Thyroid gland (tissue), 4 donors: ENCODE results near the gene METRNL. TPM values are rescaled to one million over a fixed set of nuclear protein-coding genes. Genes with fewer than 3 reads are reported as not detected.

Experiments
- DNase-seq, 2 donors: peaks; one replicate each; pipeline ENCODE4 v3.0.0-alpha.2; 2019
- H3K27ac ChIP-seq, 3 donors: fragments of 200-600 bp; sonication (generic); 1 replicate in 2 of 3; 2 replicates in 1 of 3; pipeline ENCODE4 v1.5.1; 2016 to 2019; ENCODE audit warnings: mild to moderate bottlenecking in 1 of 3, moderate library complexity in 1 of 3
- H3K27me3 ChIP-seq: fragments of 200-600 bp; sonication (generic); one replicate; pipeline ENCODE4 v1.5.1; 2019
- H3K36me3 ChIP-seq, 2 donors: fragments of 200-600 bp; sonication (generic); one replicate each; pipeline ENCODE4 v1.5.1; 2016 to 2019
- H3K4me1 ChIP-seq, 2 donors: fragments of 200-600 bp; sonication (generic); one replicate each; pipeline ENCODE4 v1.5.1; 2017 to 2019
- H3K4me3 ChIP-seq, 3 donors: fragments of 200-600 bp; sonication (generic); replicated peaks in 1 of 3; 1 replicate in 2 of 3; 2 replicates in 1 of 3; pipeline ENCODE4 v1.5.1; 2016; ENCODE audit warnings: mild to moderate bottlenecking in 1 of 3
- H3K9me3 ChIP-seq: fragments of 200-600 bp; sonication (generic); one replicate; pipeline ENCODE4 v1.5.1; 2017
- CTCF ChIP-seq, 6 experiments: fragments of 200-600 bp in 3 of 6; fragments of 450-650 bp in 3 of 6; sonication (generic) in 3 of 6; IDR thresholded peaks; one replicate each; pipeline ENCODE4 v1.5.1; 2016 to 2019; ENCODE audit warnings: antibody characterized with exemption in 6 of 6, mild to moderate bottlenecking in 2 of 6, inconsistent platforms in 1 of 6, moderate library complexity in 1 of 6
- POLR2A ChIP-seq, 2 donors: fragments of 450-650 bp; IDR thresholded peaks; one replicate each; pipeline ENCODE4 v1.6.1; 2017; ENCODE audit warnings: antibody characterized with exemption in 2 of 2, mild to moderate bottlenecking in 2 of 2, moderate library complexity in 1 of 2
- WGBS, 2 donors: methylation state at CpG; one replicate each; pipeline ENCODE4 v1.1.5; 2017; 5-methylcytosine and 5-hydroxymethylcytosine counted together
- intact Hi-C: fragments of 100-400 bp; cut with DNase I; formaldehyde crosslinking; loops from one replicate; pipeline ENCODE4 v1.15.1; 2023
- total RNA-seq, 4 donors: library from RNA; depleted of rRNA; stranded (reverse); fragments of >200 nt; gene quantifications; one replicate each; pipeline ENCODE4 v1.2.3, GENCODE V29; 2016

METRNL gene
- total RNA-seq, 4 donors from 2014 or later = 57.5 to 89.7 (median 73.3) TPM

- intact Hi-C loops = no loop called here
- H3K27ac ChIP-seq = no peak overlapping the region
These were observed 9.3 kb upstream of the METRNL start for GRCh38 chr17:83069931-83070742.

GRCh38 chr17:83070800-83071341 is 8.5 kb upstream of the METRNL start:
- intact Hi-C loops = no loop called here
- Histone ChIP-seq H3K27ac (no peak overlapping the region), H3K36me3 (no peaks in the 10 kb centered on the region), H3K27me3 (no peaks in the 10 kb centered on the region), H3K4me1 (peaks cover 5 to 13% of the 10 kb centered on the region in 2 donors), H3K4me3 (no peak overlapping the region), H3K9me3 (no peaks in the 10 kb centered on the region)
- TF ChIP-seq CTCF (IDR thresholded peaks at IDR 0.05) (no peak), POLR2A (IDR thresholded peaks at IDR 0.05) (no peak)
- 91 to 93% methylated on average over 16 of the region's 16 CpGs for WGBS, 2 donors
- DNase-seq = no peak

More at GRCh38 chr17:83069931-83070742, 9.3 kb upstream of the METRNL start:
- no peaks in the 10 kb centered on the region for H3K27me3 ChIP-seq
- H3K4me1 ChIP-seq = peaks cover under 1 to 8% of the 10 kb centered on the region in 2 donors
- H3K36me3 ChIP-seq = no peaks in the 10 kb centered on the region
- H3K9me3 ChIP-seq = no peaks in the 10 kb centered on the region
- H3K4me3 ChIP-seq = no peak overlapping the region
- no peak for TF ChIP-seq CTCF (IDR thresholded peaks at IDR 0.05)
- no peak for TF ChIP-seq POLR2A (IDR thresholded peaks at IDR 0.05)
- DNase-seq = no peak
- 86 to 87% methylated on average over 25 to 26 of the region's 35 CpGs for WGBS, 2 donors

GRCh38 chr17:83071365-83071764 is 8.0 kb upstream of the METRNL start:
- WGBS, 2 donors = 84 to 93% methylated on average over 12 of the region's 12 CpGs
- no peaks in the 10 kb centered on the region for H3K36me3 ChIP-seq
- intact Hi-C loops = no loop called here
- no peak for DNase-seq
- H3K27ac ChIP-seq = no peak overlapping the region
- H3K4me1 ChIP-seq = peaks cover 8 to 18% of the 10 kb centered on the region in 2 donors
- TF ChIP-seq CTCF (IDR thresholded peaks at IDR 0.05) (no peak), POLR2A (IDR thresholded peaks at IDR 0.05) (no peak)
- H3K27me3 ChIP-seq = no peaks in the 10 kb centered on the region
- H3K9me3 ChIP-seq = no peaks in the 10 kb centered on the region
- no peak overlapping the region for H3K4me3 ChIP-seq

GRCh38 chr17:83071966-83072562 is 7.3 kb upstream of the METRNL start:
- TF ChIP-seq CTCF (IDR thresholded peaks at IDR 0.05) (no peak), POLR2A (IDR thresholded peaks at IDR 0.05) (no peak)
- Histone ChIP-seq H3K27me3 (no peaks in the 10 kb centered on the region), H3K4me1 (peaks cover 8 to 25% of the 10 kb centered on the region in 2 donors), H3K4me3 (no peak overlapping the region), H3K27ac (no peak overlapping the region), H3K36me3 (no peaks in the 10 kb centered on the region), H3K9me3 (no peaks in the 10 kb centered on the region)
- WGBS, 2 donors = 79% methylated on average over 8 to 10 of the region's 10 CpGs
- no peak for DNase-seq
- intact Hi-C loops = no loop called here
